ENCODE data around the gene KDM4E. TPM values are rescaled to one million over a fixed set of nuclear protein-coding genes. Genes with fewer than 3 reads are reported as not detected.
"Not testable (repeated sequence)": the region's sequence is repeated elsewhere in the genome, so short reads cannot be mapped to it uniquely, and the experiment has no call there.

KDM4E gene
- total RNA-seq, 1 donor from 2014 or later = not detected

- no peaks in the 10 kb centered on the region for H3K4me1 Mint-ChIP-seq (ENCODE audit: unreplicated experiment)
- no peak overlapping the region for H3K4me3 Mint-ChIP-seq (ENCODE audit: unreplicated experiment)
- H3K36me3 Mint-ChIP-seq (ENCODE audit: low read depth, unreplicated experiment) = no peaks in the 10 kb centered on the region
- no peak for DNase-seq (ENCODE audit: low spot score)
- no peak overlapping the region for H3K27ac Mint-ChIP-seq (ENCODE audit: unreplicated experiment)
- H3K9me3 Mint-ChIP-seq (ENCODE audit: unreplicated experiment) = no peaks in the 10 kb centered on the region
- TF ChIP-seq CTCF (IDR thresholded peaks at IDR 0.05; ENCODE audit: unreplicated experiment) = no peak
- no peaks in the 10 kb centered on the region for H3K27me3 Mint-ChIP-seq (ENCODE audit: unreplicated experiment)
These were observed 10.3 kb downstream of the KDM4E start for GRCh38 chr11:95035316-95035715.

GRCh38 chr11:95037356-95038035 is 12.4 kb downstream of the KDM4E start:
- not testable (repeated sequence) for H3K27me3 Mint-ChIP-seq (ENCODE audit: unreplicated experiment); H3K36me3 Mint-ChIP-seq (ENCODE audit: low read depth, unreplicated experiment); H3K4me3 Mint-ChIP-seq (ENCODE audit: unreplicated experiment); H3K9me3 Mint-ChIP-seq (ENCODE audit: unreplicated experiment); H3K27ac Mint-ChIP-seq (ENCODE audit: unreplicated experiment); DNase-seq (ENCODE audit: low spot score); H3K4me1 Mint-ChIP-seq (ENCODE audit: unreplicated experiment)

GRCh38 chr11:95042239-95042638 is 17.2 kb downstream of the KDM4E start:
- Mint-ChIP-seq H3K36me3 (ENCODE audit: low read depth, unreplicated experiment) (no peaks in the 10 kb centered on the region), H3K27ac (ENCODE audit: unreplicated experiment) (no peak overlapping the region), H3K4me1 (ENCODE audit: unreplicated experiment) (no peaks in the 10 kb centered on the region), H3K27me3 (ENCODE audit: unreplicated experiment) (no peaks in the 10 kb centered on the region), H3K4me3 (ENCODE audit: unreplicated experiment) (no peak overlapping the region), H3K9me3 (ENCODE audit: unreplicated experiment) (no peaks in the 10 kb centered on the region)
- no peak for TF ChIP-seq CTCF (IDR thresholded peaks at IDR 0.05; ENCODE audit: unreplicated experiment)
- no peak for DNase-seq (ENCODE audit: low spot score)

GRCh38 chr11:95042906-95043305 is 17.8 kb downstream of the KDM4E start:
- H3K27me3 Mint-ChIP-seq (ENCODE audit: unreplicated experiment) = no peaks in the 10 kb centered on the region
- no peak overlapping the region for H3K27ac Mint-ChIP-seq (ENCODE audit: unreplicated experiment)
- no peak for TF ChIP-seq CTCF (IDR thresholded peaks at IDR 0.05; ENCODE audit: unreplicated experiment)
- H3K36me3 Mint-ChIP-seq (ENCODE audit: low read depth, unreplicated experiment) = no peaks in the 10 kb centered on the region
- no peaks in the 10 kb centered on the region for H3K4me1 Mint-ChIP-seq (ENCODE audit: unreplicated experiment)
- no peaks in the 10 kb centered on the region for H3K9me3 Mint-ChIP-seq (ENCODE audit: unreplicated experiment)
- no peak overlapping the region for H3K4me3 Mint-ChIP-seq (ENCODE audit: unreplicated experiment)
- DNase-seq (ENCODE audit: low spot score) = no peak

- Mint-ChIP-seq H3K27me3 (ENCODE audit: unreplicated experiment) (no peaks in the 10 kb centered on the region), H3K4me1 (ENCODE audit: unreplicated experiment) (no peaks in the 10 kb centered on the region), H3K9me3 (ENCODE audit: unreplicated experiment) (no peaks in the 10 kb centered on the region), H3K4me3 (ENCODE audit: unreplicated experiment) (no peak overlapping the region), H3K27ac (ENCODE audit: unreplicated experiment) (no peak overlapping the region), H3K36me3 (ENCODE audit: low read depth, unreplicated experiment) (no peaks in the 10 kb centered on the region)
- no peak for DNase-seq (ENCODE audit: low spot score)
- TF ChIP-seq CTCF (IDR thresholded peaks at IDR 0.05; ENCODE audit: unreplicated experiment) = no peak
These were observed 19.0 kb downstream of the KDM4E start for GRCh38 chr11:95044010-95044409.
